ENCODE data around the gene SLC44A4.
"Not testable (repeated sequence)": the region's sequence is repeated elsewhere in the genome, so short reads cannot be mapped to it uniquely, and the experiment has no call there.

SLC44A4 gene

GRCh38 chr6:31847276-31847978 is 31.4 kb downstream of the SLC44A4 start:
- Histone ChIP-seq H3K4me1 (ENCODE audit: low read depth, poor library complexity, severe bottlenecking) (no peaks in the 10 kb centered on the region), H3K79me2 (ENCODE audit: insufficient read depth, low read depth) (no peaks in the 10 kb centered on the region), H3K27ac (no peak overlapping the region), H4K20me1 (ENCODE audit: insufficient read depth) (no peaks in the 10 kb centered on the region), H3K27me3 (ENCODE audit: insufficient read depth, low read depth) (no peaks in the 10 kb centered on the region), H3K4me3 (IDR thresholded peaks at IDR 0.05; ENCODE audit: insufficient read depth, low read depth, low read length) (no peak overlapping the region), H2AFZ (ENCODE audit: low read depth) (no peak overlapping the region), H3K36me3 (ENCODE audit: insufficient read depth) (no peaks in the 10 kb centered on the region), H3K9ac (no peak overlapping the region), H3K4me2 (no peak overlapping the region)
- no peak for TF ChIP-seq CTCF (conservative IDR thresholded peaks at IDR 0.05; ENCODE audit: low read depth, low read length)

- no peaks in the 10 kb centered on the region; the same call in 1 of the 2 replicates for H3K36me3 ChIP-seq (ENCODE audit: insufficient read depth)
- H3K4me2 ChIP-seq = no peak overlapping the region
- H3K4me3 ChIP-seq (IDR thresholded peaks at IDR 0.05; ENCODE audit: insufficient read depth, low read depth, low read length) = no peak overlapping the region
- H3K9ac ChIP-seq = no peak overlapping the region
- no peaks in the 10 kb centered on the region; the same call in 1 of the 2 replicates for H3K79me2 ChIP-seq (ENCODE audit: insufficient read depth, low read depth)
- H3K27me3 ChIP-seq (ENCODE audit: insufficient read depth, low read depth) = no peaks in the 10 kb centered on the region
- no peak for TF ChIP-seq CTCF (conservative IDR thresholded peaks at IDR 0.05; ENCODE audit: low read depth, low read length)
- H4K20me1 ChIP-seq (ENCODE audit: insufficient read depth) = 0 out of 2 replicates have a peak, but pooled peaks cover 3% of the 10 kb centered on the region
- H3K4me1 ChIP-seq (ENCODE audit: low read depth, poor library complexity, severe bottlenecking) = peaks cover 18% of the 10 kb centered on the region
- no peak overlapping the region for H3K27ac ChIP-seq
- no peak overlapping the region for H2AFZ ChIP-seq (ENCODE audit: low read depth)
These were observed 34.3 kb downstream of the SLC44A4 start for GRCh38 chr6:31844507-31844906.

- Histone ChIP-seq H4K20me1 (ENCODE audit: insufficient read depth) (peaks cover 27% of the 10 kb centered on the region), H3K4me3 (IDR thresholded peaks at IDR 0.05; ENCODE audit: insufficient read depth, low read depth, low read length) (no peak overlapping the region), H3K27me3 (ENCODE audit: insufficient read depth, low read depth) (no peaks in the 10 kb centered on the region), H3K36me3 (ENCODE audit: insufficient read depth) (peaks cover 11% of the 10 kb centered on the region; the same call in 1 of the 2 replicates), H3K4me1 (ENCODE audit: low read depth, poor library complexity, severe bottlenecking) (peaks cover 41% of the 10 kb centered on the region), H3K79me2 (ENCODE audit: insufficient read depth, low read depth) (peaks cover 15% of the 10 kb centered on the region), H2AFZ (ENCODE audit: low read depth) (no peak overlapping the region), H3K27ac (no peak overlapping the region), H3K4me2 (no peak overlapping the region), H3K9ac (no peak overlapping the region)
- TF ChIP-seq CTCF (conservative IDR thresholded peaks at IDR 0.05; ENCODE audit: low read depth, low read length) = no peak
These were observed 36.7 kb downstream of the SLC44A4 start for GRCh38 chr6:31842053-31842452.

- H3K4me3 ChIP-seq (IDR thresholded peaks at IDR 0.05; ENCODE audit: insufficient read depth, low read depth, low read length); H3K27me3 ChIP-seq (ENCODE audit: insufficient read depth, low read depth); H3K9ac ChIP-seq; H3K4me2 ChIP-seq; H2AFZ ChIP-seq (ENCODE audit: low read depth): not testable (repeated sequence)
- H3K79me2 ChIP-seq (ENCODE audit: insufficient read depth, low read depth) = peaks cover 38% of the 10 kb centered on the region
- peaks cover 46% of the 10 kb centered on the region for H3K4me1 ChIP-seq (ENCODE audit: low read depth, poor library complexity, severe bottlenecking)
- peak overlapping the region; percentile 15; the same call in 1 of the 2 replicates for H3K27ac ChIP-seq
- peaks cover 28% of the 10 kb centered on the region; the same call in 1 of the 2 replicates for H3K36me3 ChIP-seq (ENCODE audit: insufficient read depth)
- peaks cover 34% of the 10 kb centered on the region for H4K20me1 ChIP-seq (ENCODE audit: insufficient read depth)
These were observed 39.0 kb downstream of the SLC44A4 start for GRCh38 chr6:31839779-31840126.

- Histone ChIP-seq H4K20me1 (ENCODE audit: insufficient read depth) (peaks cover 34% of the 10 kb centered on the region), H3K4me1 (ENCODE audit: low read depth, poor library complexity, severe bottlenecking) (peaks cover 50% of the 10 kb centered on the region), H3K79me2 (ENCODE audit: insufficient read depth, low read depth) (peaks cover 46% of the 10 kb centered on the region), H2AFZ (ENCODE audit: low read depth) (no peak overlapping the region), H3K36me3 (ENCODE audit: insufficient read depth) (peaks cover 28% of the 10 kb centered on the region; the same call in 1 of the 2 replicates), H3K27me3 (ENCODE audit: insufficient read depth, low read depth) (no peaks in the 10 kb centered on the region), H3K27ac (no peak overlapping the region; the same call in 1 of the 2 replicates), H3K4me3 (IDR thresholded peaks at IDR 0.05; ENCODE audit: insufficient read depth, low read depth, low read length) (no peak overlapping the region), H3K4me2 (peak overlapping the region; percentile 100; the same call in 1 of the 2 replicates), H3K9ac (no peak overlapping the region)
- no peak for TF ChIP-seq CTCF (conservative IDR thresholded peaks at IDR 0.05; ENCODE audit: low read depth, low read length)
These were observed 39.8 kb downstream of the SLC44A4 start for GRCh38 chr6:31838968-31839367.

GRCh38 chr6:31838114-31838553 is 40.7 kb downstream of the SLC44A4 start:
- H3K4me3 ChIP-seq (IDR thresholded peaks at IDR 0.05; ENCODE audit: insufficient read depth, low read depth, low read length); H2AFZ ChIP-seq (ENCODE audit: low read depth); H3K27me3 ChIP-seq (ENCODE audit: insufficient read depth, low read depth); H3K9ac ChIP-seq: not testable (repeated sequence)
- peaks cover 54% of the 10 kb centered on the region for H3K79me2 ChIP-seq (ENCODE audit: insufficient read depth, low read depth)
- H3K4me2 ChIP-seq = peak overlapping the region; percentile 100
- H3K36me3 ChIP-seq (ENCODE audit: insufficient read depth) = peaks cover 28% of the 10 kb centered on the region; the same call in 1 of the 2 replicates
- H3K27ac ChIP-seq = peak overlapping the region; percentile 26; the same call in 1 of the 2 replicates
- H3K4me1 ChIP-seq (ENCODE audit: low read depth, poor library complexity, severe bottlenecking) = peaks cover 56% of the 10 kb centered on the region
- H4K20me1 ChIP-seq (ENCODE audit: insufficient read depth) = peaks cover 34% of the 10 kb centered on the region
